ENCODE data around the gene KLRF2.
A peak's percentile ranks its signal among the peaks of the same experiment; 100 is the strongest.
"Not testable (repeated sequence)": the region's sequence is repeated elsewhere in the genome, so short reads cannot be mapped to it uniquely, and the experiment has no call there.

The KLRF2 gene, protein sequence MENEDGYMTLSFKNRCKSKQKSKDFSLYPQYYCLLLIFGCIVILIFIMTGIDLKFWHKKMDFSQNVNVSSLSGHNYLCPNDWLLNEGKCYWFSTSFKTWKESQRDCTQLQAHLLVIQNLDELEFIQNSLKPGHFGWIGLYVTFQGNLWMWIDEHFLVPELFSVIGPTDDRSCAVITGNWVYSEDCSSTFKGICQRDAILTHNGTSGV

DNA sequence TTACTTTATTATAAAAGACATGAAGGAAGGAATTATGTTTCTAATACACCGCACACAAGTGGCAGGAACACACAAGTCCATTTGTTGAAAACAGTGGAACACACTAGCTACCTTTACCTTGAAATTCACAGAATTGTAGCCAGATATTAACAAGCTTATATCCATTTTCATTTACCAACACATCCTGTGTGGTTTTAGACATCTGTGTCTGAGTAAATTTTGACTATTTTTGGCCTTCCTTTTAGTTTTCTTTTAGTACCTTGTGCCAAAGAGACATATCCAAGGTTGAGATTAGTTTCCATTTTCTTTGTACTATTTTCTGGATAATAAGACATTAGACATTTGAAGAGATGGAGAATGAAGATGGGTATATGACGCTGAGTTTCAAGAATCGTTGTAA is at the start of gene KLRF2:
Gene KLRF2, plus strand, starts transcription at position 244 of the 400 bp plus-strand sequence. Its CDS starts 107 bp downstream, at position 351.
- no peak for DNase-seq

DNA sequence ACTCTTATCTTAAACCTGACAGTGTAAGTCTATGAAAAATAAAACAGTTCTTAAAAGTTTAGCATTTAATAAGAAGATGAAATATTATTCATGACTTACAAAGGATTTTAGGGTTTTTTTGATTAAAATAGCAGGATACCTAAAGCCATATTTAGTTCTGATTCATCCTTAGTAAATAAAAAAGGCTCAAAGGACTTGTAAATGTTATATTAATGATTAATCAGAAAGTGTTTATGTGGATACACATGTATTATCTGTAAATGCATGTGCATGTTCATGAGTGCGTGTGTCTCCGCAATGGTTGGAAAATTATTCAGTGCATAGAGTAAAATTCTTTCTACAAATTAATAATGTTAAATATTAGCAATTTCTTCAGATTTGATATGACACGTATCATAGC is 49.6 kb upstream of the KLRF2 start:
- no peak for DNase-seq

DNA sequence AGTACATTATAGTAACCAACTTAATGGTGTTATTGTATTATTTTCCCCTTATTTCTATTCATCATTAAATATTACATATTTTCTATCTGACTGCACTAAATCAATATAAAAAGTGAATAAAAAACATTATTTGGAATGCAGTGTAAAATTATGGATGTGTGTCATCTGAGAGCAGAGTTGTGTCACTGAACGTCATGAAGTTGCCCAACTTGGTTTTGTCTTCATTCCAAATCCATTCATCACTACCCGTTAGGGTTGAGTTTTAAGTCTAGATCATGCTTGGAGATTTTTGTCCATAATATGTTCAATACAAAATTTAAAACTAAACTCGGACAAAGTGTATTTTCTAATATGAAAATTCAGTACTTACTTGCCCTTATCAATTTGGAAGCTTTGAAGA is 37.9 kb upstream of the KLRF2 start:
- DNase-seq = no peak

DNA sequence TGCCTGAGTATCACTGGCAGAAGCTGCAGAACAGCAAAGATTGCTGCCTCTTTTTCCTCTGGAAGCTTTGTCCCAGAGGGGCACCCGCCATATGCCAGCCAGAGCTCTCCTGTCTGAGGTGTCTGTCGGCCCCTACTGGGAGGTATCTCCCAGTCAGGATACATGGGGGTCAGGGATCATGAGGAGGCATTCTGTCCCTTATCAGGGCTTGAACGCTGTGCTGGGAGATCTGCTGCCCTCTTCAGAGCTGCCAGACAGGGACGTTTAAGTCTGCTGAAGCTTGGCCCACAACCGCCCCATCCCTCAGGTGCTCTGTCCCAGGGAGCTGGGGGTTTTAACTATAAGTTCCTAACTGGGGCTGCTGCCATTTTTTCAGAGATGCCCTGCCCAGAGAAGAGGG is 32.4 kb upstream of the KLRF2 start:
- DNase-seq = no peak

DNA sequence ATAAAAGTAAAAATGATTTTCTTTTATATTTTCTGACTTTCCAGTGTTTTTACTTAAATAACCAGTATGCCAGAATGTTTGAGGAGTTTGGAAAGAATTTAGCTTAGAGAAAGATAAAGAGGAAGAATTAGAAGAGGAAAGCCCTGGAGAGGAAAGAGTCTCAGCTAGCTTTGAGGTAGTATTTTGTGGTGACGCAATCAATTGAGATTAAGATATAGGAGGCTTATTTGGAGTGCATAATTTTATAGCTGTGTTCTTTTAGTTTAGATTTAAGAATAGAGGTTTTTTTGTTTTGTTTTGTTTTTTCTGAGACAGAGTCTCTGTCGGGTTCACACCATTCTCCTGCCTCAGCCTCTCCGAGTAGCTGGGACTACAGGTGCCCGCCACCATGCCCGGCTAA is 30.2 kb upstream of the KLRF2 start:
- DNase-seq = no peak

DNA sequence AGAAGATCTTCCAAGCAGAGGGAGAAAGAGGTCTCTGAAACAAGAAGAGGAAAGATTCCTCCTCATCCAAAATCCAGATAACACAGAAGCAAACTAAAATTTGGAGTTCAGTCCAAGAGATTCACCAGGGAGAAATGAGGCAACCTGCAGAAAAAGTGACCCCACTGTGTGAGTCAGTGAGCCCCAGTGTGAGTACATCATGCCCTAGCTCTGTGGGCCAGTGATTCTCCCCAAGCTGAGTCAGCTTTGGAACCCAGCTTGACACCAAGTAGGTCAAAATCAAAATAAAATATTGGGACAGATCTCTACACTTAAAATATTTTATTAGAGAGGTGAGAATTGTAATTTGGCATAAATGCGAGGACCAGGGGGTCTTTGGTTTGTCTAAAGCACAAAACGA is 29.4 kb upstream of the KLRF2 start:
- DNase-seq = no peak

GRCh38 chr12:9856151-9856550 is 25.1 kb upstream of the KLRF2 start:
- DNase-seq = no peak

DNA sequence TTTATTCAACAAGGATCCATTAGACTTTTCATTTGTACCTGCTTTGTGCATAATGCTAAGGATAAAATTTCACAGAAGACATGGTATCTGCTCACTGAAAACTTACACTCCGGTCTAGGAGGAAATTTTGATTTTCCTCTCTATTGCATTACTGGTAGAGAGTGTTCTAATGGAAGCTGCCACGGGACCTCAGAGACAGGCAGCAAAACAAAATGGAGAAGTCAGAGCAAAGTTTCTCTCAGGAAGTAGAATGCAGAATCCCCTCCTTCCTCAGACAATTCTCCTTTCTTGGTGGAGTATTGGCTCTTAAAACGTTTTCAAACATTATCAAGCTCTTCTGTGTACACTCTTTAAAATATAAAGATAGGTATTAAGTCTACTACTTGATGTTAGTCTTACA is 24.4 kb upstream of the KLRF2 start:
- no peak for DNase-seq

- no peak for DNase-seq
These were observed 23.2 kb upstream of the KLRF2 start for GRCh38 chr12:9858135-9858534.

DNA sequence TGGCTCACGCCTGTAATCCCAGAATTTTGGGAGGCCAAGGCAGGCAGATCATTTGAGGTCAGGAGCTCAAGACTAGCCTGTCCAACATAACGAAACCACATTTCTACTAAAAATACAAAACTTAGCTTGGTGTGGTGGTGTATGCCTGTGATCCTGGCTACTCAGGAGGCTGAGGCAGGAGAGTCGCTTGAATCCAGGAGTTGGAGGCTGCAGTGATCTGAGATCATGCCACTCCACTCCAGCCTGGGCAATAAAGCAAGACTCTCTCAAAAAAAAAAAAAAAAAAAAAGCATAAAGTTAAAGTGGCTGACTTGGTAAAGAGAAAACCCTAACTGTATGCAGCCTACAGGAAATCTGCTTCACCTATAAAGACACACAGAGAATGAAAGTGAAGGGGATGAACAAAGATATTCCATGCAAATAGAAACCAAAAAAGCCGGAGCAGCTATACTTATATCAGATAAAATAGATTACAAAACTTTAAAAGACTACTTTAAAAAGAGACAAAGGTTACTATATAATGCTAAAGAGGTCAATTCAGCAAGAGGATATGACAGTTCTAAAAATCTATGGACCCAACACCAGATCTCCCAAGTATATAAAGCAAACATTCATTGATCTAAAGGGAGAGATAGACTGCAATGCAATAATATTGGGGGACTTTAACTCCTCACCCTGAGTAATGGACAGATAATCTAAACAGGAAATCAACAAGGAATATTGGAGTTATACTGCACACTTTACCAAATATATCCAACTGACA is 16.2 kb upstream of the KLRF2 start:
- DNase-seq = no peak

GRCh38 chr12:9866860-9867269 is 14.4 kb upstream of the KLRF2 start:
- no peak for DNase-seq

DNA sequence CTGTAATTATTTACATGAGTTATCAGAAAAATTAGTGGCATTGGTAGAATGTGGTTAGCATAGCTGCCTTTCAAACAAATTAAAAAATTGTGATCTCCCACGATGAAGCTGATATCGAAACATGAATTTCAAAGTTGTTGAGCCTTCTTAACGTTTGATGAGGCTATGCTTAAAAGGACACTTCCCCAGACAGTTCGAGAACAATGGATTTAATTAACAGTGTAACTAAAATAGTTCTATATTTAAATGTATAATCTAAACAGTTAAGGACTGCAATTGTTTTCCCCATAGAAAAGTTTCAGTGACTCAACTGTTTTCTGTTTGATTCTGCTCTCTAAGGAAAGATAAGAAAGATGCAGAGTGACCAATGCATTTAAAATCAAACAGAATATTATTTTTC is 13.8 kb upstream of the KLRF2 start:
- no peak for DNase-seq

DNA sequence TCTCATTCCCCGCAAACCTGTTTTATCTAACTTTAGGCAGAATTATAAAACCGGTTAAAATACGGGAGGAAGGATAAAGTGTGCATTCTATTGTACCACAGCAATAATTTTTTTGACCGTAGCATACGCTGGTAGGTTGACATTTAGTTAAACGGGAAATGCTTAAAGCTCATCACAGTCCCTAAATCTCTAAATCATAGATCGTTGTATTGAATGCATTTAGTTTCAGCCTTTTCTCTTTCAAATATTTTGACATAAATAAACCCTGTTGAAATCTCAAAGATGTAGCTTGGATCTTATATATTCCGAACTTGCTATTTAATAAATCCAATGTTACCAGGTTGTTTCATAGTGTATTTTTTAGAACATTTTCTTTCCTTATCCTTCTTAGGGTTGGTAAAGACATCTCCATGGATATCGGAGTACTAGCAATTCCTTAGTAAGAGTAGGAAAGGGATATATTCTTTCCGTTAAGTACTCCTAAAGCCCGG is 12.9 kb upstream of the KLRF2 start:
- DNase-seq = no peak

DNA sequence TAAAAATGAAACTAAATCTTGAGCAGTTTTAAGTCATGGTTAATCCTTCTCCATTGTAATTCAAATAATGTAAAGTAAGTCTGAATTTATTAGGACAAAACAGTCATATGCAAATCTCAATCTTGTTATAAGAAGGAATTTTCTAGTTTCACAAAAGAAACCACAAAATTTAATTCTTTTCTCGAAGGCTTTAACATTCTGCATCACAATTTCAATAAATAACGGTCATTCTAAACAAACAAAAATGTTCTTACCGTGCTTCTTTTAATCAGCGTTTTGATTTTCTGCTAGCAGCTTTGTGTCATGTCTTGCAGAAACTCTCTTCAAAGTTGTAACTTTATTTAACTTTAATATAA is 12.4 kb upstream of the KLRF2 start:
- no peak for DNase-seq

DNA sequence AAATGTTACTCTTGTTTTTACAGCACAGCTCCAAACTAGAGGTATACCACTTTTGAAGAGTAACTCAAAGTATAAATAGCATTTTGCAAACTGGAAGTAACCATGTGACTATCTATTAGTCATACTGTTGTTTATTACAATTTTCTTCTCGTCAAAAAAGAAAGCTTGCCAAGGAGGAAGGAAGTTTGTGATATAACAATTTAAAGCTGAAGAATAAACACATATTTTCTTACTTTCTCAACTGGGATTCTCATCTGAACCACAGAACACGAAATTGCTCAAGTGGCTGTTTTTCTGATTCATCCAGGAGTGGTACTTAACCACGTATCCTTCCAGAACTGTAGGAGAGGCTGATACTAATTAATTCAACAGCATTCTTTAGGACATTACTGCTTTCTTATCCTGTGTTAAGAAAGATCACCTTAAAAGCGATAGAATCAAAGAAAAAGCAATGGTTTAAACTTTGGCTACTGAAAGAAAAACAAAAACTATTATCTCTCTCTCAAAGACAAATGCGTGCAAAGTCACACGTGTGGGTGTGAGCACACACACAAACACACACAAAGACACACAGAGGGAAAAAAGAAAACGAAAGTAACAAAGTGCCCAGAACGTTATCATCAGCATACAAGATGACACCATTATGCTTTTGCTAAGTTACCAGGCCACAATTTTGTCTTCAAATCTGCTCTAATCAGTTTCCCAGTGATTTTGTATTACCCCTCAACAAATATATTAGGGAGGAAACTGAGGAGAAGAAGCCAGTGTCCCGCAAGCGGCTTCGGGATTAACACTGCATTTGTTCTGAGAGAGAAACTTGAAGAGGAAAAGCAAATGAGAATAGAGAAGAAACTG is 11.8 kb upstream of the KLRF2 start, which contains the start of gene CLEC2B:
Gene CLEC2B, minus strand, starts transcription at position 48 of the 855 bp plus-strand sequence.
- DNase-seq = peak; percentile 14

- DNase-seq = no peak
These were observed 10.9 kb upstream of the KLRF2 start for GRCh38 chr12:9870286-9870866.

DNA sequence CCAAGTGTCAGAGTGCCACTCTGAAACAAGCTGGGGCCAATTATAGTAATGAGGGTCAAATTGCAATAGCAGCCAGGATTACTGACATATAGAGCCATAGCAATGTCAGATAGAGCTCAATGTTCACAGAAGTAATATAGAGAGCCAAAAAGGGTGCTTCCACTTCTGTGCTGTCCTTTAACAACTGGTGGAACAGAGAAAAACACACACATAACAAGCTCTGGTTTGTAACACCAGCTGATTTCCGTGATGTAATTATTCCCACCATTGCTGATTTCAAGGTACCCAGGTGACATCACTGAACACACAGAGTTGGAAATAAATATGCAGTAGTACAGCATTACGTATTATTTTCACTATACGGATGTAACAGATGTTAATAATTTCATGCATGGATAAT is 9.1 kb upstream of the KLRF2 start:
- no peak for DNase-seq

DNA sequence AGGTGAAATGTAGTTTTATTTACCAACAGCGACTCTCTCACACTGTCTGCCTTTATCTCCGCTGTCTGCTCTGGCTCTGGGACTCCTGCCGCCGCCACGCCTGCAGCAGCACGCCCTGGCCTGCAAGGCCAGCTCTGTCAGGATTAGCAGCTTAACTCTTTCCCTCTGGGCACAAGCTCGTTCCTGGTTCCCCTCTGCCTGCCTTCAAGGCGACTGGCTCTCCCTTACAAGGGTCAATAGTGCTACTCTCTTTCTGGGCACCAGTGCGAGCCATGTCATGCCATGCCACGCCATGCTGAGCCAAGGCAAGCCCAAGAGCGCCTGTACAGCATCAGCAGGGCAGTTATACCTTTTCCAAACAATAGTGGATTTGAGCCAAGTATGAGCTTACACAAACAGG is 8.5 kb upstream of the KLRF2 start:
- no peak for DNase-seq

GRCh38 chr12:9876120-9876519 is 5.2 kb upstream of the KLRF2 start:
- DNase-seq = not testable (repeated sequence)

GRCh38 chr12:9880532-9881078 is 684 bp upstream of the KLRF2 start:
- DNase-seq = no peak

DNA sequence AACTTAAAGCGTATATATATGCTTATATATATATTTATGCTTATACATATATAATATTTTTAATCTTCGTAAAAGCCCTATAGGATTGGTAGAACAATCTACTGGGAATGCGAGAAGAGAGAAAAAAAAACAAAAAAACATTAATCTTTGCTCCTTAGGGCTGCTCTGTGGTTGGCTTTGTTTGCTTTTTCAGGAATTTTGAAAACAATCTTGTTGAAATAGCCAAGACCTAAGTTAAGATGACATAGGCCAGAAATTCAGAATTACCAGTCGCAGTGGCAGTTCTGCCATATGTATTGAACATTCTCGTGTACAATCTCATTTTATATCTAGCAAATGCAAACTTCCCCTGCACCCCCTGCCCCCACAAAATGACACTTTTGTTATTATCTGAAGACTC is 699 bp downstream of the KLRF2 start:
- DNase-seq = no peak

DNA sequence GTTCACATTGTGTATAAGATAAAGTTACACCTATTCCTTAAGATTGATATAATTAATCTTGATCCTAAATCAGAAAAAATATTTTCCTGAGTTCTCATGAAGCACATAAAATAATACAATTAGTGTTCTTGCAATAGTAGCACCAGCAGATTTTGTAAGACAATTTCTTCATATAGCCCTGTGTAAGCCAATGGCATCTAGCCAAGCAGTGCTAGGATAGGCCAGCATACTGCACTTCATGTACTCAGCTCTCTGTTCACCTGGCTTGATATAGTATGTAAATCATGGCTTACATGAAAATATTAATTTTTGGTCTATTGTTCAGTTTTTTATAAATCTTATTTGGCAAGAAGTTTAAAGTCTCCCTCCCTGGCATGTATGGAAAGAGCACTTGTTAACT is 1.9 kb downstream of the KLRF2 start:
- DNase-seq = no peak

GRCh38 chr12:9888665-9889273 is 7.5 kb downstream of the KLRF2 start:
- no peak for DNase-seq

All from NK-92 treated with Interleukin-12 subunit alpha and Interleukin-12 subunit beta, amount 100 ng/mL, for 24 hours (cell line).